A549 treated with ZK216348 at 1 μM for 4 hours (cell line): ENCODE measurements around the gene AXL. TPM values are rescaled to one million over a fixed set of nuclear protein-coding genes. Genes with fewer than 3 reads are reported as not detected.

ENCODE experiments used
- total RNA-seq: library from RNA; stranded (reverse); fragments of 200-300 nt; extraction: Qiagen RNA extraction; gene quantifications from 5 replicates; pipeline ENCODE4 v1.2.3, GENCODE V29; 2022; ENCODE audit warnings: low read depth

The AXL gene
- total RNA-seq = 97.4 to 134 TPM (median 119 TPM) in 5 replicates

DNA sequence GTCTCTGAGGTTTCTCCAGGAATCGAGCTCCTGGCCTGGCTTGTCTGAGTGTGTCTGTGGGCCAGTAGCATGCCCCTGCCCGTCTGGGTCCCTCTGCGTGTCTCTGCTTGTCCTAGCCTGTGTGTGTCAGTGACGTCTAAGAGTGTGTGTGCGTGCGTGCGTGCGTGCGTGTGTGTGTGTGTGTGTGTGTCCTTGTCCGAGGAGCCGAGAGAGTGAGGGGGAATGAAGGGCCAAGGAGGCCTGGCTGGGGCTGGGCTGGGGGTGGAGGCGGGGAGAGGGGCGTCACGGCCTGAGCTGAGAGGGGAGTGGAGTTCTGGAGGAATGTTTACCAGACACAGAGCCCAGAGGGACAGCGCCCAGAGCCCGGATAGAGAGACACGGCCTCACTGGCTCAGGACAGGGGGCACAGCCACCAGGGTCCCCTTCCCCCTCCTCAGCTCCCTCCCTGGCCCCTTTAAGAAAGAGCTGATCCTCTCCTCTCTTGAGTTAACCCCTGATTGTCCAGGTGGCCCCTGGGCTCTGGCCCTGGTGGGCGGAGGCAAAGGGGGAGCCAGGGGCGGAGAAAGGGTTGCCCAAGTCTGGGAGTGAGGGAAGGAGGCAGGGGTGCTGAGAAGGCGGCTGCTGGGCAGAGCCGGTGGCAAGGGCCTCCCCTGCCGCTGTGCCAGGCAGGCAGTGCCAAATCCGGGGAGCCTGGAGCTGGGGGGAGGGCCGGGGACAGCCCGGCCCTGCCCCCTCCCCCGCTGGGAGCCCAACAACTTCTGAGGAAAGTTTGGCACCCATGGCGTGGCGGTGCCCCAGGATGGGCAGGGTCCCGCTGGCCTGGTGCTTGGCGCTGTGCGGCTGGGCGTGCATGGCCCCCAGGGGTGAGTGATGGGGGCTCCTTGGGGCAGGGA is at the start of gene AXL:
TSS of gene AXL (plus strand) at position 609 of the 893 bp plus-strand sequence. CDS start at position 779, 170 bp downstream.

GRCh38 chr19:41192574-41193429 is 26.2 kb upstream of the AXL start, which contains the start of gene CYP2S1:
CYP2S1 (plus strand) TSS chr19:41193219; CDS start chr19:41193265, 46 bp downstream.

DNA sequence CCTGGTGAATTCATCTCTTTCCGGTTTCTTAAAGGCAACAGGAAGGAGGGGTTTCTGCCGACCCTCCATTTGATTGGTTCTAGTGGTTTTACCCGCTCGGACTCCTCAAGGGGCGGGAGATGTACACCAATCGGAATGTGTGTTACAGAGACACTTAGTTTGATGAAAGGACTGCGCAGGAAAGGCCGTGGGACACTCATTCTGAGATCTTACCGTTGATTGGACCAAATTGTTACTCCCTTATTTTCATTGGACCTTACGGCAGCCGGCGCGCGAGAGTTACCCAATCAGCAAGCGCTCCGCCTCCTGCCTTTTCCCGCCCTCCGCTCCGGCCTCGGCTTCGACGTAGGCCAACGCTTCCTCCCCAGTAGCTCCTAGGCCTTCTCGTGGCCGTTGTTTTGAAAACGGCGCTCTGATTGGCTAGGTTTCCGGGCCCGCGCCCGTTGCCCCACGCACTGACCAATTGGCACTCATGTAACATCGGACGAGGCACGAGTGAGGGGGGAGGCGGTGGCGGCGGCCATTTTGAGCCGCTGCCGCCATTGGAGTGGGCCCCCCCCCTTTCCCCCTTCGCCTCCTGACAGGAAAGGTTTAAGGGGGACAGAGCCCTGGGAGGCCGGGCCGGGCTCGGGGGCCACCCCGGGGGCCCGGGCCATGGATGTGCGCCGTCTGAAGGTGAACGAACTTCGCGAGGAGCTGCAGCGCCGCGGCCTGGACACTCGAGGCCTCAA is 45.0 kb downstream of the AXL start, which contains the start of gene HNRNPUL1:
TSS of gene HNRNPUL1 (plus strand) at position 523 of the 731 bp plus-strand sequence. CDS start at position 655, 132 bp downstream.

GRCh38 chr19:41310033-41310831 is 91.2 kb downstream of the AXL start, which contains the start of gene CCDC97:
CCDC97 (plus strand) TSS chr19:41310172; CDS start chr19:41310311, 139 bp downstream.

Other genes starting within 250 kb of the AXL start
- not detected in 5 replicates for gene CYP2B6, start 227.9 kb upstream of the AXL start, total RNA-seq
- not detected in 5 replicates for gene CYP2A13, start 130.8 kb upstream of the AXL start, total RNA-seq
- gene CYP2F1, start 104.8 kb upstream of the AXL start, total RNA-seq = not detected in 5 replicates
- 16.4 to 27.1 TPM (median 24.1 TPM) in 5 replicates for gene CYP2S1, start 26.0 kb upstream of the AXL start, total RNA-seq
- gene HNRNPUL1, start 45.1 kb downstream of the AXL start, total RNA-seq = 302 to 342 TPM (median 315 TPM) in 5 replicates
- gene CCDC97, start 90.9 kb downstream of the AXL start, total RNA-seq = 27.6 to 48.1 TPM (median 43.8 TPM) in 5 replicates
- 110 to 153 TPM (median 149 TPM) in 5 replicates for gene TGFB1, start 134.7 kb downstream of the AXL start, total RNA-seq
- gene B9D2, start 144.9 kb downstream of the AXL start, total RNA-seq = 22.7 to 35.3 TPM (median 29.5 TPM) in 5 replicates
- gene TMEM91, start 157.3 kb downstream of the AXL start, total RNA-seq = 2.5 to 5.4 TPM (median 4.8 TPM) in 5 replicates
- 64.5 to 99.5 TPM (median 88.6 TPM) in 5 replicates for gene EXOSC5, start 178.1 kb downstream of the AXL start, total RNA-seq
- 36.9 to 45.2 TPM (median 40.6 TPM) in 5 replicates for gene BCKDHA, start 178.6 kb downstream of the AXL start, total RNA-seq
- gene B3GNT8, start 208.2 kb downstream of the AXL start, total RNA-seq = 0.08 to 0.14 TPM (median 0.12 TPM) in 3 of 5 replicates, not detected in the others
- 103 to 114 TPM (median 109 TPM) in 5 replicates for gene DMAC2, start 220.7 kb downstream of the AXL start, total RNA-seq
- gene ERICH4, start 223.9 kb downstream of the AXL start, total RNA-seq = not detected in 5 replicates